ENCODE measurements around the gene RAB36.

GRCh38 chr22:23193196-23193827, 48.0 kb downstream of the RAB36 start:
- TF ChIP-seq, protein P1, sequence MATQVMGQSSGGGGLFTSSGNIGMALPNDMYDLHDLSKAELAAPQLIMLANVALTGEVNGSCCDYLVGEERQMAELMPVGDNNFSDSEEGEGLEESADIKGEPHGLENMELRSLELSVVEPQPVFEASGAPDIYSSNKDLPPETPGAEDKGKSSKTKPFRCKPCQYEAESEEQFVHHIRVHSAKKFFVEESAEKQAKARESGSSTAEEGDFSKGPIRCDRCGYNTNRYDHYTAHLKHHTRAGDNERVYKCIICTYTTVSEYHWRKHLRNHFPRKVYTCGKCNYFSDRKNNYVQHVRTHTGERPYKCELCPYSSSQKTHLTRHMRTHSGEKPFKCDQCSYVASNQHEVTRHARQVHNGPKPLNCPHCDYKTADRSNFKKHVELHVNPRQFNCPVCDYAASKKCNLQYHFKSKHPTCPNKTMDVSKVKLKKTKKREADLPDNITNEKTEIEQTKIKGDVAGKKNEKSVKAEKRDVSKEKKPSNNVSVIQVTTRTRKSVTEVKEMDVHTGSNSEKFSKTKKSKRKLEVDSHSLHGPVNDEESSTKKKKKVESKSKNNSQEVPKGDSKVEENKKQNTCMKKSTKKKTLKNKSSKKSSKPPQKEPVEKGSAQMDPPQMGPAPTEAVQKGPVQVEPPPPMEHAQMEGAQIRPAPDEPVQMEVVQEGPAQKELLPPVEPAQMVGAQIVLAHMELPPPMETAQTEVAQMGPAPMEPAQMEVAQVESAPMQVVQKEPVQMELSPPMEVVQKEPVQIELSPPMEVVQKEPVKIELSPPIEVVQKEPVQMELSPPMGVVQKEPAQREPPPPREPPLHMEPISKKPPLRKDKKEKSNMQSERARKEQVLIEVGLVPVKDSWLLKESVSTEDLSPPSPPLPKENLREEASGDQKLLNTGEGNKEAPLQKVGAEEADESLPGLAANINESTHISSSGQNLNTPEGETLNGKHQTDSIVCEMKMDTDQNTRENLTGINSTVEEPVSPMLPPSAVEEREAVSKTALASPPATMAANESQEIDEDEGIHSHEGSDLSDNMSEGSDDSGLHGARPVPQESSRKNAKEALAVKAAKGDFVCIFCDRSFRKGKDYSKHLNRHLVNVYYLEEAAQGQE (IDR thresholded peaks at IDR 0.05), result no peak
- TF ChIP-seq CTCF (IDR thresholded peaks at IDR 0.05; ENCODE audit: low read depth, low read length, missing input control) (no peak), SP1 (IDR thresholded peaks at IDR 0.05) (no peak), ZBTB33 (IDR thresholded peaks at IDR 0.05) (no peak), YY1 (IDR thresholded peaks at IDR 0.05) (no peak), MAX (IDR thresholded peaks at IDR 0.05) (no peak), FOXA1 (IDR thresholded peaks at IDR 0.05) (no peak), RAD21 (IDR thresholded peaks at IDR 0.05) (no peak), TAF1 (conservative IDR thresholded peaks at IDR 0.05) (no peak)

Data from liver (tissue), 3 donors.